ENCODE measurements around the gene FAM177A1.

- no peak for TF ChIP-seq CTCF (IDR thresholded peaks at IDR 0.05)
- no peak for TF ChIP-seq POLR2A (IDR thresholded peaks at IDR 0.05)
These were observed 78.1 kb downstream of the FAM177A1 start for GRCh38 chr14:35124127-35124526.
